ENCODE measurements around the gene MTRF1L. TPM values are rescaled to one million over a fixed set of nuclear protein-coding genes. Genes with fewer than 3 reads are reported as not detected.
"Not testable (repeated sequence)": the region's sequence is repeated elsewhere in the genome, so short reads cannot be mapped to it uniquely, and the experiment has no call there.

Gene MTRF1L
- total RNA-seq, 1 donor from 2014 or later = 16.0 TPM

DNA sequence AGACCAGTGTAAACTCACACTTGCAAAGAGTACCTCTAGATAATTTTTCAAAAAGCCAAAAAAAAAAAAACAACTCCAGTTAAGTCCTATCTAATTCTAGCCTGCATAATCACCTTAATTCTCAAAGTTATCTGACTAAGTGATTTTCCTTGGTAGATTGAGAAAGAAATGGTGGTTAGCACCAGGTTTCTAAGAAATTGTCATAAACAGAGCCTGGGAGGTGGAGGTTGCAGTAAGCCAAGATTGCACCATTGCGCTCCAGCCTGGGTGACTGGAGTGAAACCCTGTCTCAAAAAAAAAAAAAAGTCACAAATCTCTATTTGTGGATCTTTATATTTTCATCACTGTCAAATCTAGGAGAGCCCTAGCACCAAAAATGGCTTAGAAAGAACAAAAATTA, 28.6 kb downstream of the MTRF1L start:
- DNase-seq (ENCODE audit: low spot score) = no peak

DNA sequence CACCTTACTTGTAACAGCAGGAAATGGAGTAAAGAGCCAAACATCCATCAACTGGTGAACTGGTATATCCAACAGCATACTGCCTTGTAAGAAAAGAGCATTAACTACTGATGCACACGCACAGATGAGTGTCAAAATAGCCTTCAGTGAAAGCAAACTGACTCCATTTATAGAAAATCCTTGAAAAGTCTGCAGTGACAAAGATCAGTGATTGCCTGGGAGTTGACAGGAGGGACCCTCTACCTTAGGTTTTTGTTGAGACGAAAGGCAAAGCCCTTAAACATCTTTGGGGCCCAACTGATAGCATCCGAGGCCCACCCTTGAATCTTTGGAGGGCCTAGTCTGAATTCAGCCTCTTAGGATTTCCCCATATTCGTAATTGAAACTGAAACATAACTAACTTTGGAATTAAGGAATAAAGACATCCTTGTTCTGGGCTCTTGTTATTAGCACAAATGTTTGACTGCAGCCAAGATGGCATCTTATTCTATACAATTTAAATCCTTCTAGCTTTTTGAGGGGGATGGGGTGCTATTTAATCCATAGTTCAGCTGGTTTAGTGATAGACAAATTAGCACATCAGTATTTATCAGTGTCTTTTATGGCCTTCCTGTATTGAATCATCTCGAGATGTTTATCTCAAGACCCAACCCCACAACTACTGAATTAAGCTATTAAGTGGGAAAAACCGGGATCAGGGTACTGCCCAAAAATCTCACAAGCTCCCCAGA, 32.7 kb downstream of the MTRF1L start:
- DNase-seq (ENCODE audit: low spot score) = no peak

DNA sequence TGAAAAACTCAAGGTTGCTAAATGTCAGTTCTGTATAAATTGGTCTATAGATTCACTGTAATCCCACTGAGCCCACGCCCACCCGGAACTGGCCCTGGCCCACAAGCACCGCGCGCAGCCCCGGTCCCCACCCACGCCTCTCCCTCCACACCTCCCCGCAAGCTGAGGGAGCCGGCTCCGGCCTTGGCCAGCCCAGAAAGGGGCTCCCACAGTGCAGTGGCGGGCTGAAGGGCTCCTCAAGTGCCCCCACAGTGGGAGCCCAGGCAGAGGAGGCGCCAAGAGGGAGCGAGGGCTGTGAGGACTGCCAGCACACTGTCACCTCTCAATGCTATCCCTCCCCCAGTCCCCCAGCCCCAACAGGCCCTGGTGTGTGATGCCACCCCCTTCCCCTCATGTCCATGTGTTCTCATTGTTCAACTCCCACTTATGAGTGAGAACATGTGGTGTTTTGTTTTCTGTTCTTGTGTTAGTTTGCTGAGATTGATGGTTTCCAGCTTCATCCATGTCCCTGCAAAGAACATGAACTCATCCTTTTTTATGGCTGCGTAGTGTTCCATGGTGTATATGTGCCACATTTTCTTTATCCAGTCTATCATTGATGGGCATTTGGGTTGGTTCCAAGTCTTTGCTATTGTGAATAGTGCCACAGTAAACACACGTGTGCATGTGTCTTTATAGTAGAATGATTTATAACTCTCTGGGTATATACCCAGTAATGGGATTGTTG, 36.2 kb downstream of the MTRF1L start:
- DNase-seq (ENCODE audit: low spot score) = not testable (repeated sequence)

DNA sequence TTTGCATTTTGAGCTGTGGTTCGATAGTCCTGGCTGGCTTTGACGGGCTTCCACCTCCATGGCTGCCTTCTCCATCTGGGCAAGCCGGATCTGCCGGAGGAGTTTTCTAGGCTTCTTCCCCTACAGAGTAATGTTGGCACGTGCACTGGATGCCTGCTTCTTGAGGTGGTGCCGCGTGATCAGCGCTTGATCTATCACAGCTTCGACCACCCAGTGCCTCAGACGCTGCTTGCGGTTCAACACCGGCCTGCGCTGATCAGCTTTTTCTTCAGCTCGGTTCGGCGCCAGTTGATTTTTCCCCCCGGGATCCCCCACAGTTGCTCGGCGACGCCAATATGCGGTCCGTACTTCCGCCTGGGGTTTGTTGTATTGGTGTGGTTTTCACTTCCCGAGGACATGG, 43.2 kb downstream of the MTRF1L start:
- DNase-seq (ENCODE audit: low spot score) = no peak

DNA sequence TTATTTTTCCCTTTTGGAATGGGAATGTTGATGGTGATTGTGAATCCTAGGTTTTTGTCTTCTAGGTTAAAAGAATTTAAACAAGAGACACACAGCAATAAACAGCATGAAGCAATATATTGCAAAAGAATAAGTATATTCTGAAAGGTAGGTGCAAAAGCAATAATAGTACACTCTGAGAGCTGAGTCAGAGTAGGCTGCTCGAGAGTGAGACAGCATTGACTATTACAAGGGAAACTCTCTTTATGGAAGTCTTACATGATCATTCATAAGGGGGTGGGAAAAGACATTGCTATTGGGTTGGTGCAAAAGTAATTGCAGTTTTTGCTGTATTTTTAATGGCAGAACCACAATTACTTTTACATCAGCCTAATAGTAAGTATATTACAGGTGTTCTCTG, 44.7 kb downstream of the MTRF1L start:
- DNase-seq (ENCODE audit: low spot score) = no peak

DNA sequence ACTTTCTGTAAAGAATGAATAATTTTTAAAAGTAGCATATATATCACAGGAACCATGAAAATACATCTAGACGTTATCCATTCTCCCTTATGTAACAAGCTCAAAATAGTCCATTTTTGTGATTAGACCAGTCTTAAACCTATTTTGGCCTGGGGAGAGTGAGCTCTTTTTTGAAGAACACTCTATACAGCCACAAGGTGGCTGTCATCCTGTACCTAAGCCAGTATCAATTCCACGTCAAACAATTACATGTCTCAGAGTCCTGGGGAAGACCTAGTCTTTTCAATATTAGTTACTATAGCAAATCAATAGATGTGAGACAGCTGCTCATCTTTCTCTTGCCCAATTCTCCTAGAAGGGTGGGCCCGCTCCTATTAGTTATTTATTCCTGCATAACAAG, 48.1 kb downstream of the MTRF1L start:
- DNase-seq (ENCODE audit: low spot score) = no peak

DNA sequence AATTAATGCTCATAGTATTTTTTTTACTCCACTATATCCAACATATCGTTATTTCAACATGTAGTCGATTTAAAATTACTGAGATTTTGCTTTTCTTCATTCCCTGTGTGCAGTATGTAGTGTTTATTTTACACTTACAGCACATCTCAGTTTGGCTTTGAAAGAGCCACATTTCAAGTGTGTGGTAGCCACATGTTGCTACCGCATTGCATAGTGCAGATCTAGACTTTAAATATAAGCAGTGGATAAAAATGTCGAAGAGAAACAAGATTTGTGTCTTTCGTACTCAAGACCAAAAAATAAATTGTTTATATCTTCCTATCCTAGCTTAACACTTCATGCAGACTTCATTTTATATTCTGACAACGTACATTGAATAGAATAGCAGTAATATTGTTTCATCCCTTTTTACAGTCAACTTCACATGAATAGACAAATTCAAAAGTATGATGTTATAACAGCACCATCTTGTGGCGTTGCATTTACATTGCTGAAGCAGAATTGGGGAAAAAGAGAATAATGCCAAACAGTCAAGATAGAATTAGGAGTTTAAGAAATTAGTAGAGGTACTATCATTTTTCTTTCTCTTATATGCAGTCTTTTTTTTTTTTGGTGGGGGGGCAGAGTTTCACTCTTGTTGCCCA, 49.5 kb downstream of the MTRF1L start:
- no peak for DNase-seq (ENCODE audit: low spot score)

DNA sequence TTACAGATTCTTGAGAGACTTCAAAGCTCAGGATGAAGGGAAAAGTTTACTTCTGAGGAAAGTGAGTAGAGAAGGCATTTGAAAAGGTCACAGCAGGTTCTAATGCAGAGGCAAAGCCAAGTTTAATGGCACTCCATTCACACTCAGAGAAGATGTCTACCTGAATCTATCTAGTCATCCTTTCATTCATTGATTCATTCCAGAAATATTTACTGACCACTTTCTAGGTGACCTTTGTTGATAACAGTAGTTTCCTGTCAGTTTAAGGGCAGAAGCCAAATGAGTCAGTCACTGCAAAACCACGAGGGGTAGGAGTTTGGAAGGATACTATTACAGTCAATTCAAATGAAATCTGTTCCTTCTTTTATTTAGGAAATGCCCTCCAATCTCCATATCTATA, 50.5 kb downstream of the MTRF1L start:
- no peak for DNase-seq (ENCODE audit: low spot score)

DNA sequence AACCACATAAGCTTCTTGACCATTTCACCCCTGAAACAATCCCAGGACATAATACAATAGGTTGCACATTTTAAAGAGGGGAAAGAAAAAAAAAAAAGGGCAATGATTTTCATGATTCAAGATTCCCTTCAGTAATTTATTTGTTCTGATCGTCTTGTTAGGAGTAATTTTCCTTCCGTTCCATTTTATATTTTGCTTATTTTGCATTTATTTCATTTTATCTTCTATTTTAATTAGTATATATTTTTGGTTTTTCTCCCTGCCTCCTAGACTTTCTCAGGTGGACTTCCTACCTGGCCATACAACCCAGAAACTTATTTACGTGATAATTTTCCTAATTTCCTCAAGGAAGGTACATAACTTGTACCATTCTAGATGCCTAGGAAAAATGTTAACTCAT, 52.3 kb downstream of the MTRF1L start:
- DNase-seq (ENCODE audit: low spot score) = no peak

DNA sequence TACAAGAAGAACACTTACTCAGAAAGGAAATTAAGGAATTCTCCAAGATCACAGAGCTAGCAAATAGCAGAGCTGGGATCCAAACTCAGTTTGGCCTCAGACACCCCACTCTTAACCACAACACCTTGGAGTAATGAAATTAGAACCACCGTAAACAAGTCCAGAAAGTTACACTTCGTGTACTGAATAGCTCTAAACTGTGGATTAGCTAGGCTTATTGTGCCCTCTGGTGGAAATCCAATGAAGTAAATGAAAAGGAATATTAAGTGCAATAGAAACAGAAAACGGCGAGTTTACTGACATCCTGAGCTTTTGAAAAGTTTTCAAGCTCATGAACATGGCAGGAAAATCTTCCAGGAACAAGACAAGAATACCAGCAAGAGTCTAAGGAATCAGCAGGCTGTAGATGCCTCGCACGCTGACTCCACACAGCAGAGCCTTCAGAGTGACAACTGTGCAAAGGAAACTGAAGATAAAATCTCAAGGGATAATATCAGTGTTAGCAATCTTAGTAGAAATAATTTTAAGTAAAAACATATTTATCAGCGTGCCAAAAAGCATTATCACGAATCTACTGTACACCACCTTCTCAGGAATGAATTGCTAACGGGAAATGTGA, 54.2 kb downstream of the MTRF1L start:
- DNase-seq (ENCODE audit: low spot score) = no peak

DNA sequence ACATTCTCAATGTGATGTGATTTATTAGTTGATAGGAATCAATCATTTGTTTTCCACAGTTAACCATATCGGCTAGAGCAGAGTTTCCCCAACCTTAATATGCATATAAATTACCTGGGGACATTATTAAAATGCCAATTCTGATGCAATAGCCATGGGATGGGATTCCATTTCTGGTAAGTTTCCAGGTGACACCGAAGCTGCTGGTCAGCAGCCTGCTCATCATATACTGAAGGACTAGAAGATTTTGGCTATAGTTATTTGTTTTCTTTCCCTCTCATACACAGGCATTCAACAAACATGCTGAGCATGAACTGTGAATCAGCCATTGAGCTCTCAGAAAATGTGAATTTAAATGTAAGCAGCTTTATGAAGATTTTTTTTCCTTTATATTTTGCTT, 55.5 kb downstream of the MTRF1L start:
- no peak for DNase-seq (ENCODE audit: low spot score)

DNA sequence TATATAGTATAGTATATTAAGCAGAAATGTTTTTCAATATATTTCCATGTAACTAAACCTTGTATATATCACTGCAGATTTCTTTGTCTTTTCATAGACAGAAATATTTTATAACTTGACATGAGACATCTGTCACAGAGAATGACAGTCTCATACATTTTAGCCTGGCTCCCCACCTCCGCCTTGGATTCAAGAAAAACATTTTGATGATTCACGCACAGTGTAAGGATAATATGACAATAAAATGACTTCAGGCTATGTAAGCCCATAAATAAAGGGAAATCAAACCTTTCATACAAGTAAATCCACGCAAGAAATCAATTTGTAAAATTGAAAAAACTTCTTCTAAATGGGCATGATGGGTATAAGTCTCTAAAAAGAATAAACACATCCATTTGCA, 56.0 kb downstream of the MTRF1L start:
- DNase-seq (ENCODE audit: low spot score) = no peak

DNA sequence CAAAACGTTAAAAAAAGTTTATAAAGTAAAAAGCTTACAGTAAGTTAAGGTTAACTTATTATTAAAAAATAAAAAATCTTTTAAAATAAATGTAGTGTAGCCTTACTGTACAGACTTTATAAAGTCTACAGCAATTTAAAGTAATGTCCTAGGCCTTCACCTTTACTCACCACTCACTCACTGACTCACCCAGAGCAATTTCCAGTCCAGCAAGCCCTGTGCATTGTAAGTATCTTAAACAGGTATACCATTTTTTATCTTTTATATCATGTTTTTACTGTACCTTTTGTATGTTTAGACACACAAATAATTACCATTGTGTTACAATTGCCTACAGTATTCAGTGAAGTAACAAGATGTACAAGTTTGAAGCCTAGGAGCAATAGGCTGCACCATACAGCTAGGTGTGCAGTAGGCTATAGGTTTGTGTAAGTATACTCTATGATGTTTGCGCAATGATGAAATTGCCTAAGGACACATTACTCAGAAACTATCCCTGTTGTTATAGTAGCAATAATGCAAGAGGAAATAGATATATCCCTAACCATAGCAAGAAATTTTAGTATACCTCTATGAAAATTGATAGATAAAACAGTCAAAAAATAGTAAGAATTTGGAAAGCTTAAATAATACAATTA, 59.1 kb downstream of the MTRF1L start:
- DNase-seq (ENCODE audit: low spot score) = no peak

DNA sequence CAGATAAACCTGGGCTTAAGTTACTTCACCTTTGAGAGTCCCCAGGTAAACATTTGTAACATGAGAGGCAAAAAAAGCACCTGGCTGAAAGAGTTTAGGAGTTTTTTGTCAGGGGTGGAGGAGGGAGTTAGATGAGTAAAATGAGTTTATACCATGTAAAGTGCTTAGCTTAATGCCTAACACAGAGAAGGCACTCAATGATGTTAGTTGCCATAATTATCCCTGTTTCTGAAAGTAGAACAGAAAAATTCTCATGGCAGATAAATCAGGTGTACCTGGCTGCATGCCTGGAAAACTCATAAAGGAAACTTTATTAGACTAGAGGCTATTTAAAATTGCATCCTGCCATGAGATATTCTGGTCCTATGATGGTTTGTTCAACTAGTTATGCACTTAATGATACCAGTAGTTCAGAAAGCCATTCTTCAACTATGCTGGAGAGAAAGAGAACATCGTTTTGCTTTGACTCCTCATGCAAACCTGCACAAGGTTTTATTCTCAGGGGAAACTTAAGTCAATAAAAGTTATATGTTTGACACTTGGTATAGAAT, 60.1 kb downstream of the MTRF1L start:
- no peak for DNase-seq (ENCODE audit: low spot score)

DNA sequence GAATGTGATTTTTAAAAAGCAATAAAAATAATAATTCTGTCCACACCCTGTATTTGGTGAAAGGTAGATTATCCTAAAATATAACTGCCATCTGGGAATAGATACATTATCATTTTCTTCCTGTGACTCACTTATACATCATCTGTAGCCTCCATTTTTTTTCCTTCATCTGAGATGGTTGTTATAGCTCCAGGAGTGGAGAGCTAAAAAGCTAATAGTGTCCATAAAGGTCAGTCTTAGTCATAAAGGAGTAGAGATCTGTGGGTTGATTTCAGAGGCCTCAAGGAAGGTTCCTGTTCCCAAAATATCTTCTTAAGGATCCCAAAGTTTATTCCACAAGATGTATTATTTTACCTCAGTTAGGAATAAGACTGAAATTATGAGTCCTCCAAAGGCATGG, 60.8 kb downstream of the MTRF1L start:
- no peak for DNase-seq (ENCODE audit: low spot score)

Other genes starting within 250 kb of the MTRF1L start
- 5.3 TPM for gene FBXO5, start 19.7 kb downstream of the MTRF1L start, total RNA-seq
- 3.3 TPM for gene RGS17, start 128.6 kb upstream of the MTRF1L start, total RNA-seq